Right cardiac atrium (tissue), 5 donors: ENCODE data around the gene GPR3. TPM values are rescaled to one million over a fixed set of nuclear protein-coding genes. Genes with fewer than 3 reads are reported as not detected.
"Not testable (repeated sequence)": the region's sequence is repeated elsewhere in the genome, so short reads cannot be mapped to it uniquely, and the experiment has no call there.

Source experiments
- ATAC-seq, 2 donors: fragments of 200-7000 bp; cut with Tn5 transposase; one replicate each; pipeline versions ENCODE4 v1.8.0 to v1.9.1; 2020; ENCODE audit warnings: moderate library complexity in 2 of 2, mild to moderate bottlenecking in 1 of 2
- DNase-seq, 3 donors: peaks; one replicate each; pipeline ENCODE4 v3.0.0-alpha.2; 2020
- H3K27ac ChIP-seq: one replicate; pipeline ENCODE4 v1.5.1; 2013; ENCODE audit warnings: mild to moderate bottlenecking, low read length, control low read depth, moderate library complexity
- H3K27me3 ChIP-seq: one replicate; pipeline ENCODE4 v1.6.1; 2013; ENCODE audit not compliant: control insufficient read depth, insufficient read depth
- H3K4me1 ChIP-seq: one replicate; pipeline ENCODE4 v1.6.1; 2013; ENCODE audit warnings: low read length; ENCODE audit not compliant: control insufficient read depth, insufficient read depth
- H3K4me3 ChIP-seq: one replicate; pipeline ENCODE4 v1.5.1; 2013; ENCODE audit warnings: low read length, control low read depth
- H3K9me3 ChIP-seq: one replicate; pipeline ENCODE4 v1.6.1; 2013; ENCODE audit warnings: low read length; ENCODE audit not compliant: control insufficient read depth
- WGBS: extraction: QIAGEN DNeasy Blood & Tissue Kit; methylation state at CpG from one replicate; pipeline ENCODE4 v1.1.7; 2013; 5-methylcytosine and 5-hydroxymethylcytosine counted together
- intact Hi-C, 4 donors: fragments of 100-400 bp; cut with DNase I; formaldehyde crosslinking; loops; one replicate each; pipeline versions ENCODE4 v1.11.0 to v1.14.0; 2022 to 2023
- polyA plus RNA-seq: library from polyadenylated mRNA; stranded (reverse); fragments of 200-250 nt; gene quantifications from one replicate; pipeline ENCODE4 v1.2.3, GENCODE V29; 2013
- total RNA-seq, 4 donors: library from RNA; stranded (reverse); fragmentation: NEBNext Ultra II Directional; extraction: Animal tissue kit (Norgen Biotek cat#: 25700); gene quantifications; one replicate each; pipeline ENCODE4 v1.2.1, GENCODE V29; 2021
- donor health status: healthy with polysubstance abuse.
- donor health status: DM: no; HTN: yes; CAD: no.
- donor health status: DM: no; HTN: no; CAD: no.
- donor health status: DM: no; HTN: yes; CAD: no; lungs with severe emphysema.
- donor health status: DM: yes; HTN: yes; CAD: no.

GPR3 gene
- total and polyA plus RNA-seq, 5 donors: 0.46 to 3.3 (median 0.82) TPM

DNA sequence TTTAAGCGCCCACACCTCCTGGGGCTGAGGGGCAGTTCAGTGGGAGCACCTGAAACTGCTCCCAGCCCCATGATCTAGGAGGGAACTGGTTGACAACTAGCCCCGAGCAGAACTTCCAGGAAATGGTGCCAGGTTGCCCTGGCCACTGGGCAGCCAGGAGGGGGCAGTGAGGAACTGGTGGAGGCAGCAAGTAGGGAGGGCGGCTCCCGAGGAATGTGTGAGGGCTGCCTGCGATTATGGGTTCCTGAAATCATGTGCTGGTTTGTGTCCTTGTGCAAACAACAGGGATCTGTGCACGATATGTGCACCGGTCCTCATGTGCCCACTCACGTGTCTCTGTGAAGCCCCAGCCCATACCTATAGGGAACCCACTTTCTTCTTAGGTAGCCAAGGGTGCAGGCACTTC lies 9.9 kb downstream of the GPR3 start:
- Histone ChIP-seq H3K27me3 (no peaks in the 10 kb centered on the region), H3K27ac (peak overlapping the region; percentile 84), H3K9me3 (no peaks in the 10 kb centered on the region), H3K4me3 (no peak overlapping the region), H3K4me1 (peaks cover 34% of the 10 kb centered on the region)
- intact Hi-C loops: loop anchor here in 3 of 4 donors (5.0 kb wide), 3 partner anchors 35 to 205 kb away; partner anchors contain the start of genes AHDC1 (in 1 of the 3) and MAP3K6 (in 1 of the 3)
- peak; percentile 31 to 53 for ATAC-seq
- peak; percentile 76 to 92 (median 91) for DNase-seq
- WGBS: 25% methylated on average over 8 of the region's 8 CpGs

DNA sequence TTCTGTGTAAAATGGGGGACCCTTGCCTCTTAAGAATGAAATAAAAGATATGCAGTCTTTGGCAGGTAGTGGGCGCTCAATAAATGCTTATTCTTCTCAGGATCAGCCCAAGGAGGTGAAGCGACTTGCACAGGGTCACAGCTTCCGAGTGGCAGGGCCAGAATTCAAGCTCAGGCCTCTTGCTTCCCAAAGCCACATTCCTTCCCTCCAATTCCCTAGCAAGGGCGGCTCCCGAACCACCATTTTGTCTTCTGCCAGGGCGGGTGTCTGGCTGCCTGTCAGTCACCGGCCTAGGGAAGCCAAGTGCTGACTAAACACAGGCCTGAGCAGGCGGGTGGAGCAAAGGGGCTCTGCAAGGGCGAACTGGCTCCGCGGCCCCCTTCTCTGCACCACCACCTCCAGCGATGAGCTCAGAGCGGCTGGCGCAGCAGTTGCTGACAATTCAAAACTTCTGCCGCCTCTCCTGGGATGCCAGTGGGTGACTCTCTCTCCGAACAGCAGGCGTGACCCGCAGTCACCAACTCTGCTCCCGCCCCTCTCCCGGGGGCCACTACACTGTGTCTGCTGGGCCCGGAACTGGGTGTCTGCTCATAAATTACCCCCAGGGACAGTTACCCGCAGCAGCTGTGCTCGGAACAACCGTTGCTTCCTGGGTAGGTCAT lies 10.8 kb downstream of the GPR3 start:
- intact Hi-C loops: loop anchor here in 3 of 4 donors (5.0 kb wide), 3 partner anchors 36 to 204 kb away; partner anchors contain the start of genes AHDC1 (in 1 of the 3) and MAP3K6 (in 1 of the 3)
- Histone ChIP-seq H3K9me3 (no peaks in the 10 kb centered on the region), H3K27ac (peak overlapping the region; percentile 84), H3K4me1 (peaks cover 34% of the 10 kb centered on the region), H3K4me3 (no peak overlapping the region), H3K27me3 (no peaks in the 10 kb centered on the region)
- ATAC-seq (peak; percentile 59 to 63), DNase-seq (peak; percentile 82 to 92 (median 92))
- 27% methylated on average over 24 of the region's 24 CpGs for WGBS

DNA sequence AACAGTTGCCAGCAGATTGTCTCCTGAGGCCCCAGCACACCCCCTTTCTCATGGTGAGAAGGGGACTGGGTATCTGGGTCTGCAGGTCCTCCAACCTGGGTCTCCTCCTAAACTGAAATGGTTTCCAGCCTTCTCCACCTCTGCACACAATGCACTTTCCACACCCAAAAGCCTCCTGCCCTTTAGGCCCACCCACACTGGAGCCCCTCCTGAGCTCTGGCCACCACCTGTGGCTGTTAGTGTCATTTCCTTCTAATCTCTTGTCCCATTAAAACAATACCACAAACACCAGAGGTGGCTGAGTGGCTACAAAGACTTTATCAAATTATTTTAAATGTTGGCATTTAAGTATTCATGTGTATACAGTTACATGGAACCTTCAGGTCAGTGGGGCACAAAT lies 11.5 kb downstream of the GPR3 start:
- H3K4me1 ChIP-seq: peaks cover 34% of the 10 kb centered on the region
- H3K4me3 ChIP-seq: no peak overlapping the region
- H3K9me3 ChIP-seq: no peaks in the 10 kb centered on the region
- intact Hi-C loops: loop anchor here in 3 of 4 donors (5.0 kb wide), 3 partner anchors 37 to 203 kb away; partner anchors contain the start of genes AHDC1 (in 1 of the 3) and MAP3K6 (in 1 of the 3)
- H3K27ac ChIP-seq: peak overlapping the region; percentile 84
- no peaks in the 10 kb centered on the region for H3K27me3 ChIP-seq
- no peak for ATAC-seq
- peak in 1 of 3 donors; percentile 49 for DNase-seq

DNA sequence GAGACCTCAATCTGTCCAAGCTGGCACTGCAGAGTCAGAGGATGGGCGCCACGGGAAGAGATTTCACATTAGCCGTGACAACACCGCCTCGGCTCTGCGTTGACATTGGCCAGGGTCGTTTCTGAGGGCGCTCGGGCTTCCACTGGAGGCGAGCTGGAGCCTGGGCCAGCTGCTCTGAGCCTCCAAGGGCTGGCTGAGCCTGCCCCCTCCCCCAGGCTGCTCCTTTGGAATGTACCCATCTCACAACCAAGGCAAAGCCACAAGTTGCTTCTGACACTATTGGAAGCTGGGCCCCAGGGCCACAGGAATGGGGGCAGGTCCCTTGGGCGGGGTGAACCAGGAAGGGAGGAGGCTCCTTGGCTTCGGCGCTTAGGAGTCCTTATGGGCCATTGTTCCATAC lies 12.7 kb downstream of the GPR3 start:
- 33% methylated on average over 13 of the region's 13 CpGs for WGBS
- peak; percentile 74 to 87 (median 81) for DNase-seq
- no peaks in the 10 kb centered on the region for H3K27me3 ChIP-seq
- peak overlapping the region; percentile 85 for H3K27ac ChIP-seq
- ATAC-seq: peak; percentile 30 to 53
- intact Hi-C loops: no loop called here
- H3K4me1 ChIP-seq: peaks cover 25% of the 10 kb centered on the region
- H3K4me3 ChIP-seq: no peak overlapping the region
- H3K9me3 ChIP-seq: no peaks in the 10 kb centered on the region

DNA sequence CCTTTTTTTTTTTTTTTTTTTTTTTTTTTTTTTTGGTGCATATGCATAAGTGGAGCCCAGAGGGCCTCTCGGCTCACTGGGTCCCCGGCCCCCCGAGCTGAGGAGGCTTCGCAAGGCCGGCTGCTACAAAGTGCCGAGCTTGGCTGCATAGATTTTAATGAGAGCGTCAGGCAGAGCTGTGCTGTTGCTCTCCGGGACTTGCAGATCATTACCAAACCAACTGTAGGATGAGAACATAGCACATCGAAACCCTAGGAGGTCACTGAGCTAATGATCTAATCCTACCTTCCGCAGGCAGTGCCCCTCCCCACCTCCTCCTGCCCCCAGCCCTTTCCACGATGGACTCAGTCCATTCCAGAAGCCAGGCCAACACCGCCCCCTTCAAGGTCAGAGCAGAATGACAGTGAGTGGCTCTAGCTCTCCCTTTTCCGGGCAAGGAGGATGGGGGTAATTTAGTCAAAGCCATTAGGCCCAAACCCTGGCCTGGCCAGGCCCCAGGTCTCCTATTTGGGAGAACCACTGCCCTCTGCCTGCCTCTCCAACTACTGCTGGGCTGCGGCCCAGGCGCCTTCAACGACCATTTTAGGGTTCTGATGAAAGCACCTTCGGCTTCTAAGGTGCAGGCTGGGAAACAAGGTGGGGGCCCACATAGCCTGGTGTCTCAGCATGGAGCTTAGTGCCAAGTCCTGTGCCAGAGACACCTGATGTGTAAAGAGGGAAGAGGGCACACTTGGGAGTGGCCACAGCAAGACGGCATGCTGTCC lies 13.4 kb downstream of the GPR3 start:
- 54% methylated on average over 17 of the region's 18 CpGs for WGBS
- Histone ChIP-seq H3K4me1 (peaks cover 25% of the 10 kb centered on the region), H3K27ac (peak overlapping the region; percentile 66)
- H3K4me3 ChIP-seq, ATAC-seq, intact Hi-C loops, H3K9me3 ChIP-seq, H3K27me3 ChIP-seq: not testable (repeated sequence)
- DNase-seq: peak in 2 of 3 donors; percentile 66 to 73

DNA sequence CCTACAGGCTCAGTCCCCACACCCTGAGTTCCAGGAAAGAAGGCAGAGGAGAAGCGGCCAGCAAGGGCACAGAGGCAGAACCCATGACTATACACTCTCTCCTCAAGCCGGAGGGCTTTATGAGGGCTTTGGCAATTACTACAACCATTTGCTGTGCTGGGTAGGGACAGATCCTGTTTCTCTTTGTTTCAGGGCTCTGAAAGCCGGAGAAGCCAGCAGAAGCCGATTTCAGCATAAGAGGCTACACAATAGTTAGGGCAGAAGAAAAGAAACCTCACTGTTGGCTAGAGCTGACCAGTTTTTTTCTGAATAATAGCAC lies 13.9 kb downstream of the GPR3 start:
- ATAC-seq: no peak
- intact Hi-C loops: no loop called here
- 59% methylated on average over 4 of the region's 4 CpGs for WGBS
- Histone ChIP-seq H3K4me1 (peaks cover 25% of the 10 kb centered on the region), H3K4me3 (no peak overlapping the region), H3K9me3 (no peaks in the 10 kb centered on the region), H3K27ac (peak overlapping the region; percentile 66), H3K27me3 (no peaks in the 10 kb centered on the region)
- no peak for DNase-seq

DNA sequence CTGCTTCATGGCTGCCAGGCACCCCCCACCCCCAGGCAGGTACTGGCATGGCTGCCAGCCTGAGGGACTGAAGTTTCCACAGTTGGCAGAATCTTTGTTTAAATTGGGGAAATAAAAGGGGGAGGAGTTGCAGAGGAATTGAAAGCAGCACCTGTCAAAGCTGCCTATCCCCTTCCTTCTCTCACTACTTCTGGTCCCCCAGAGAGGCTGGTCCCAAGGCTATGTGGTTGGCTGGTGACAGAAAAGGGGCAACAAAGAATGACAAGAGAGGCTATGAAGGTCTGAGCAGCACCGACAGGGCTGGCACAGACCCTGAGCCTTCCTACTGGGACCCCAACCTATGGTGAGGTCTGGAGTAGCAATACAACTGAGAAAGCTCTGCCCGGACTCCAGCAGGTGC lies 14.4 kb downstream of the GPR3 start:
- H3K9me3 ChIP-seq, ATAC-seq, H3K27me3 ChIP-seq, intact Hi-C loops, DNase-seq, H3K4me3 ChIP-seq: not testable (repeated sequence)
- 79% methylated on average over 2 of the region's 2 CpGs for WGBS
- Histone ChIP-seq H3K27ac (peak overlapping the region; percentile 1), H3K4me1 (peaks cover 22% of the 10 kb centered on the region)

DNA sequence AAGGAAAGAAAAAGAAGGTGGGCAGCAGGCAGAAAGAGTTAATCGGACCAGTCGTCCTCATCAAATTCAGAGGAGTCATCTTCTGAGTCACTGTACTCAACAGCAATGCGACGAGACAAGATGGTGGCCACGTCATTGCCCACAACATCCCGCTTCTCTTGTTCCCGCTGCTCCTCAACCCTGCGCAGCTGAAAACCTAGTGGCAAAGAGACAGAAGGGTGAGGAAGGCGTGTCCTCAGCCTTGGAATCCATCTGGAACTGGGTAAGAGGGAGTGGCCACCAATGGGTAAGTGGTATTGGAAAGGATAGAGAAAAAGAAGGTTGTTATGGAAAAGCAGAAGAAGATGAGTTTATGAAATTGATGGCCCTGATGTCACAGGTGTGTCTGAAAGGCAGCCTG lies 15.7 kb downstream of the GPR3 start:
- ATAC-seq (no peak), DNase-seq (no peak)
- peaks cover 18% of the 10 kb centered on the region for H3K4me1 ChIP-seq
- intact Hi-C loops: no loop called here
- H3K4me3 ChIP-seq: no peak overlapping the region
- H3K9me3 ChIP-seq: no peaks in the 10 kb centered on the region
- H3K27ac ChIP-seq: no peak overlapping the region
- no peaks in the 10 kb centered on the region for H3K27me3 ChIP-seq
- WGBS: 93% methylated on average over 9 of the region's 9 CpGs

DNA sequence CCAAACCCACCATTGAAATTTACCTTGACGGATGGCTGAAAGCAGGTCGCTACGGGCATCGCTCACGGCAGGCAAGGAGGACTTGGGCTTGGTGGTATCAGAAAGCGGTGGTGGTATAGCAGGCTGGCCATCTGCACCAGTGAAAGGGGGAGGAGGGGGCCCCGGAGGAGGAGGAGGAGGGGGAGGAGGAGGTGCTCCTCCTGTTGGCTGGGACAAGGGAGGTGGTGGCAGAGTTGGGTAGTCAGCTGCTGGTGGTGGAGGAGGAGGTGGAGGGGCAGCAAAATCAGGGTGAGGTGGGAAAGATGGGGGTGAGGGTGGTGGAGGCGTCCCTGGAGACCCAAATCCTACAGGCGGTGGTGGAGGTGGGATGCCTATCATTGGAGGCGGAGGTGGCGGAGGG lies 17.2 kb downstream of the GPR3 start:
- Histone ChIP-seq H3K4me3 (no peak overlapping the region), H3K4me1 (peaks cover 18% of the 10 kb centered on the region), H3K27me3 (no peaks in the 10 kb centered on the region), H3K27ac (no peak overlapping the region), H3K9me3 (no peaks in the 10 kb centered on the region)
- DNase-seq (no peak), ATAC-seq (no peak)
- WGBS: 94% methylated on average over 11 of the region's 11 CpGs
- intact Hi-C loops: no loop called here

DNA sequence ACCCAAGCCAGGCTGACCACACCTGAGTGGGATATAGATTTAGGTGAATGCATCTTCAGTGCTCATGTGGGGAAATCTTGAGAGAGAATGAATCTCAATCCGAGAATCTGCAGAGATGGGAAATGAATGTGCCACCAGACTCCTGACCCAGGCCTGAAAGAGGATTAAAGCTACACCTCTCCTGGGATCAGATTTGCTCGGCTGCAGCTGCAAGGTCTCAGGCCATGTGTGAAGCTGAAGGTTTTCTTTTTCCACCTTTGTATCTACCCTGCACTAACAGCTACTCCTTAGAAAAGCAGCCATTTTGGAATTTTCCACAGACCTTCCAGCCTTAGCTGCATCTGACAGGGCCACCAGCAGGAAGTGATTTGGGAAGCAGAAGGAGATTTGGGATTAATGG lies 18.3 kb downstream of the GPR3 start:
- H3K27ac ChIP-seq: no peak overlapping the region
- WGBS: 83% methylated on average over 2 of the region's 2 CpGs
- ATAC-seq: no peak

DNA sequence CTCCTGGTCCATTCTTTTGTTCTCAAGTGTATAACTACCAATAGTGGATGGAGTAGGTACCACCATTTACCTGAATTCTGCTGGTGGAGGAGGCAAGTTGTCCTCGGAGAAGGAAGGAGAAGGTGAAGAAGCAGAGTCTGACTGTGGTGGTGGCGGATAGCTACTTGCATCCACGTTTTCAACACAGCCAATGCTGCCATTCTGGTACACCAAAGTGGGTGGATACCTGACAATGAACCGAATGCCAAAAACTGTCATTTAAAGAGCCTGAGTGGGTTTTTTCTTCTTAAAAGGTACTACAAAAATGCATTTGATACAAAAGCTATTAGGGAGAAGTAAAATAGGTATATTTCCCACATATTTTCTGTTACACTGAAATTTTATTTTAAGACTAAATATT lies 20.1 kb downstream of the GPR3 start:
- Histone ChIP-seq H3K27ac (no peak overlapping the region), H3K27me3 (no peaks in the 10 kb centered on the region), H3K9me3 (no peaks in the 10 kb centered on the region), H3K4me3 (no peak overlapping the region), H3K4me1 (peaks cover 12% of the 10 kb centered on the region)
- intact Hi-C loops: no loop called here
- ATAC-seq: no peak
- DNase-seq: no peak
- 87% methylated on average over 4 of the region's 4 CpGs for WGBS

More for the DNA sequence above, 18.3 kb downstream of the GPR3 start:
- H3K4me3 ChIP-seq: no peak overlapping the region
- no peaks in the 10 kb centered on the region for H3K9me3 ChIP-seq
- no peaks in the 10 kb centered on the region for H3K27me3 ChIP-seq
- intact Hi-C loops: no loop called here
- H3K4me1 ChIP-seq: peaks cover 12% of the 10 kb centered on the region
- DNase-seq: no peak
